ENCODE data around the gene ALOX12B. TPM values are rescaled to one million over a fixed set of nuclear protein-coding genes. Genes with fewer than 3 reads are reported as not detected.

ALOX12B gene
- total RNA-seq, 4 donors from 2014 or later: 0.76 to 34.6 (median 10.8) TPM

DNA sequence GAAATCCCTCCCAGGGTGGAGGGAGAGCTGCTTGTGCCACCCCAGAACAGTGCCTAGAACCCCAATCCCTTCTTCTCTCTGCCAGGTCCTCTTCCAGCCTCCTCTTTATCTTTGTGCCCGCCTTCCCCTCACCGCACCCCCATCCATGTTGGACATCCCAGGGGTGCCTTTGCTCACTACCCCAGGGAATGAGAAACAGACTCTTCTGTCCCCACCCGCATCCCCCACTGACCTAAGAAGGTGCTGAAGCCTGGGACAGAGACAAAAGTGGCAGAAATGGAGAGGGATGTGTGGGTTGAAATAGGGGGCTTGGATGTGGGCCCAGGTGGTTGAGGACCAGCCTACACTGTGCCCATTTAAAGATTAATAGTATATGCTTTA, 31.7 kb downstream of the ALOX12B start:
- H3K4me1 ChIP-seq: peaks cover 0 to 29% (median 8%) of the 10 kb centered on the region in 3 donors
- TF ChIP-seq POLR2A (IDR thresholded peaks at IDR 0.05): no peak
- TF ChIP-seq, protein P1, sequence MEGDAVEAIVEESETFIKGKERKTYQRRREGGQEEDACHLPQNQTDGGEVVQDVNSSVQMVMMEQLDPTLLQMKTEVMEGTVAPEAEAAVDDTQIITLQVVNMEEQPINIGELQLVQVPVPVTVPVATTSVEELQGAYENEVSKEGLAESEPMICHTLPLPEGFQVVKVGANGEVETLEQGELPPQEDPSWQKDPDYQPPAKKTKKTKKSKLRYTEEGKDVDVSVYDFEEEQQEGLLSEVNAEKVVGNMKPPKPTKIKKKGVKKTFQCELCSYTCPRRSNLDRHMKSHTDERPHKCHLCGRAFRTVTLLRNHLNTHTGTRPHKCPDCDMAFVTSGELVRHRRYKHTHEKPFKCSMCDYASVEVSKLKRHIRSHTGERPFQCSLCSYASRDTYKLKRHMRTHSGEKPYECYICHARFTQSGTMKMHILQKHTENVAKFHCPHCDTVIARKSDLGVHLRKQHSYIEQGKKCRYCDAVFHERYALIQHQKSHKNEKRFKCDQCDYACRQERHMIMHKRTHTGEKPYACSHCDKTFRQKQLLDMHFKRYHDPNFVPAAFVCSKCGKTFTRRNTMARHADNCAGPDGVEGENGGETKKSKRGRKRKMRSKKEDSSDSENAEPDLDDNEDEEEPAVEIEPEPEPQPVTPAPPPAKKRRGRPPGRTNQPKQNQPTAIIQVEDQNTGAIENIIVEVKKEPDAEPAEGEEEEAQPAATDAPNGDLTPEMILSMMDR (IDR thresholded peaks at IDR 0.05): no peak
- no peak for DNase-seq
- WGBS, 2 donors: 63 to 95% methylated on average over 3 of the region's 3 CpGs
- intact Hi-C loops (cut with DNase I): no loop called here
- no peaks in the 10 kb centered on the region for H3K9me3 ChIP-seq
- H3K4me3 ChIP-seq: no peak overlapping the region
- H3K27me3 ChIP-seq: peaks cover 0 to 55% (median 6%) of the 10 kb centered on the region in 4 donors
- no peaks in the 10 kb centered on the region for H3K36me3 ChIP-seq
- H3K27ac ChIP-seq: peak overlapping the region in 2 of 4 donors; percentile 39 to 46

DNA sequence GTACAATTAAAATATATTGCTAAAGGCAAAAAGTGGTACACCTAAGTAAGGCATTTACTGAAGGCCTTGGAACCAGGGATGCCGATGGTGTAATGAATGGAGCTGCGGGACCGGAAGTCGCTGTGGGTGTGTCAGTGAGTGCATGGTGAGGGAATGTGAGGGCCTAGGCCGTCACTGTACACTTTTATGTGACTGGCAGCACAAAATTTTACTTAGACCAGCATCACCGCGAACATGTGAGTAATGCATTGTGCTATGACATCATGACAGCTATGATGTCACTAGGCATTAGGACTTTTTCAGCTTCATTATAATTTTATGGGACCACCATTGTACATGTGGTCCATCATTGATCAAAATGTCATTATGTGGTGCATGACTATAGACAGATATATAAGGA, 33.9 kb downstream of the ALOX12B start:
- Histone ChIP-seq H3K27me3 (peaks cover 0 to 33% (median 0%) of the 10 kb centered on the region in 4 donors), H3K9me3 (no peaks in the 10 kb centered on the region), H3K27ac (no peak overlapping the region), H3K4me1 (peaks cover 0 to 29% (median 8%) of the 10 kb centered on the region in 3 donors), H3K4me3 (no peak overlapping the region), H3K36me3 (no peaks in the 10 kb centered on the region)
- no peak for DNase-seq
- WGBS, 2 donors: 88 to 91% methylated on average over 7 of the region's 7 CpGs
- intact Hi-C loops (cut with DNase I): no loop called here
- TF ChIP-seq, protein P1 (IDR thresholded peaks at IDR 0.05): no peak
- TF ChIP-seq POLR2A (IDR thresholded peaks at IDR 0.05): no peak

DNA sequence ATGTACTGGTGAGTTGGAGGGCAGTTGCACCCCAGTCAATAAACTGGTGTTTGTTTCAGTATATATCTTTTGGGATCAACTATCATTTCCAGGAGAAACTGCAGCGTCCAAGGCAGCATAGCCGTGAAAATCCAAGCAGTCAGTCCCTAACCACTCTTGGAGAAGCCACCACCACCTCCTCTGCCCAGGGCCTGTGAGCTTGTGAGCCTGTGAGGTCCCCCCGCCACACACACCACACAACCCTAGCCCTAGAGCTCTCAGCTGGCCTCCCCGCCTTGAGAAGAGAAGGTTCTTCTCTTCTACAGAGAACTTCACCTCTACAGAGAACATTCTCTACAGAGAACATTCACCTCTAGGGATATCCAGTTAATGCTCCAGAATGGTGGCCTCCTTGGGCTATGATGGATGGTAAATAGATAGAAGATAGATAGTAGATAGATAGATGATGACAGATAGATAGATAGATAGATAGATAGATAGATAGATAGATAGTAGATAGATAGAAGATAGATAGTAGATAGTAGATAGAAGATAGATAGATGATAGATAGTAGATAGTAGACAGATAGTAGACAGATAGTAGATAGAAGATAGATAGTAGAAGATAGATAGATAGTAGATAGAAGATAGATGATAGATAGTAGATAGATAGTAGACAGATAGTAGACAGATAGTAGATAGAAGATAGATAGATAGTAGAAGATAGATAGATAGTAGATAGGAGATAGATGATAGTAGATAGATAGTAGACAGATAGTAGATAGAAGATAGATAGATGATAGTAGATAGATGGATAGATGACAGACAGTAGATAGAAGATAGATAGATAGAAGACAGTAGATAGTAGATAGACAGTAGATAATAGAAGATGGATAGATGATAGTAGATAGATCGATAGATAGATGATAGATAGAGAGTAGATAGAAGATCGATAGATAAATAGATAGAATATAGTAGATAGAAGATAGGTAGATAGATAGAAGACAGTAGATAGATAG, 35.0 kb downstream of the ALOX12B start:
- Histone ChIP-seq H3K27me3 (peaks cover 0 to 22% (median 0%) of the 10 kb centered on the region in 4 donors), H3K4me1 (peaks cover 0 to 22% (median 5%) of the 10 kb centered on the region in 3 donors), H3K9me3 (no peaks in the 10 kb centered on the region), H3K36me3 (no peaks in the 10 kb centered on the region), H3K4me3 (no peak overlapping the region), H3K27ac (no peak overlapping the region)
- intact Hi-C loops (cut with DNase I): no loop called here
- DNase-seq: no peak
- 88 to 95% methylated on average over 6 of the region's 6 CpGs for WGBS, 2 donors
- TF ChIP-seq, protein P1 (IDR thresholded peaks at IDR 0.05): no peak
- no peak for TF ChIP-seq POLR2A (IDR thresholded peaks at IDR 0.05)

DNA sequence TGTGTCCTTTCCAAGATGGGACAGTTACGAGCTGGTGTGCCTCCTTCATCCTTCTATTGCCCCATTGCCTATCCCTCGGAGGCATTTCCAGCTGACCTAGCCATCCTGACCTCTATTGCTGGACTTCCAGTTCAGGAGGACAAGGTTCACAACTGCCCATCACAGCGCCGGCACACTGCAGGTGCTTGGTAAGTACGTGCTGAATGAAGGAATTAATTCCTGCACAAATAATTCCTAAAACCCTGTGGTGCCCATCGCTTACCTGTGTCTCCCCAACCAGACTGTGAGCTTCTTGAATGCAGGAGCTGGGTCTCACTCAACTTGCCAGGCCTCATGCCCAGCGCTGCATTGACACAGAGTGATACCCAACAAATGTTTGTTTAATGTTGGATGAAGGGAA, 35.7 kb downstream of the ALOX12B start:
- 80 to 88% methylated on average over 7 of the region's 7 CpGs for WGBS, 2 donors
- peaks cover 0 to 22% (median 0%) of the 10 kb centered on the region in 4 donors for H3K27me3 ChIP-seq
- intact Hi-C loops (cut with DNase I): no loop called here
- H3K4me1 ChIP-seq: peaks cover 0 to 16% (median 5%) of the 10 kb centered on the region in 3 donors
- DNase-seq: no peak
- no peaks in the 10 kb centered on the region for H3K9me3 ChIP-seq
- no peaks in the 10 kb centered on the region for H3K36me3 ChIP-seq
- no peak overlapping the region for H3K27ac ChIP-seq
- TF ChIP-seq POLR2A (IDR thresholded peaks at IDR 0.05): no peak
- TF ChIP-seq, protein P1 (IDR thresholded peaks at IDR 0.05): no peak
- H3K4me3 ChIP-seq: no peak overlapping the region

GRCh38 chr17:8048736-8049135, 38.8 kb downstream of the ALOX12B start:
- intact Hi-C loops (cut with DNase I): loop anchor here (5.0 to 10.0 kb wide), 3 partner anchors 36 to 141 kb away; no protein-coding TSS in a partner anchor
- Histone ChIP-seq H3K9me3 (no peaks in the 10 kb centered on the region), H3K36me3 (no peaks in the 10 kb centered on the region), H3K27me3 (peaks cover 0 to 31% (median 0%) of the 10 kb centered on the region in 4 donors), H3K27ac (no peak overlapping the region), H3K4me1 (no peaks in the 10 kb centered on the region), H3K4me3 (no peak overlapping the region)
- TF ChIP-seq, protein P1 (IDR thresholded peaks at IDR 0.05): no peak
- TF ChIP-seq POLR2A (IDR thresholded peaks at IDR 0.05): no peak
- 73 to 90% methylated on average over 5 to 7 of the region's 8 CpGs for WGBS, 2 donors
- DNase-seq: no peak

All from esophagus squamous epithelium (tissue), 5 donors.